DMS79 treated with DMSO at 0.1 percent for 48 hours (cell line): ENCODE data around the gene PDZRN3.

Experiments
- DNase-seq: peaks from one replicate; lab custom pipeline; 2025; lab: John Stamatoyannopoulos, UW

The PDZRN3 gene

GRCh38 chr3:73384091-73384906 lies 240.4 kb downstream of the PDZRN3 start:
- DNase-seq, result no peak

DNA sequence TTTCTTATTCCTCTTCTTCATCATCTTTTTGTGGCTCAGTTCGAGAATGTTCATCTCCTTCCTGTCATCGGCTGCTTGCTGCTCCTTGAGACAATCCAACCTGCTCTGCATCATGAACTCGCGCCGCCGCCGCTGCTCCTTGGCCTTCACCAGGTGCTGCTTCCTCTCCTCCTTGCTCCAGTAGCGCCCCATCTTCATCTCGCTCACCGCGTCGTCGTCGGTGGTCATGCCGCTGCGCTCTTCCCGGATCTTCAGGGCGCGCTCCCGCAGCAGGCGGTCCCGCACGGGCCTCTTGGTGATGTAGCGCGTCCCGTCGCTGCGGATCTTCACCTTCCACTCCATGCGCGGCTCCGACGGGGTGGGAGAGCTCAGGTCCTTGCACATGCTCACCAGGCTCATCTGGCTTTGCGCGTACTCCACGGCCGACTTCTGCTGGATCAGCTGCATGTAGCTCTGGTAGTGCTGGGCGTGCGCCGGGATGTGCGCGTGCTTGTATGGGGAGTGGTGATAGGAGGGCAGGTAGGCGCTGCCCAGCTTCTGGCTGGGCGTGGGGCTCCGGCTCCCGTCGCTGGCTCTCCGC lies 241.2 kb downstream of the PDZRN3 start:
- no peak for DNase-seq

DNA sequence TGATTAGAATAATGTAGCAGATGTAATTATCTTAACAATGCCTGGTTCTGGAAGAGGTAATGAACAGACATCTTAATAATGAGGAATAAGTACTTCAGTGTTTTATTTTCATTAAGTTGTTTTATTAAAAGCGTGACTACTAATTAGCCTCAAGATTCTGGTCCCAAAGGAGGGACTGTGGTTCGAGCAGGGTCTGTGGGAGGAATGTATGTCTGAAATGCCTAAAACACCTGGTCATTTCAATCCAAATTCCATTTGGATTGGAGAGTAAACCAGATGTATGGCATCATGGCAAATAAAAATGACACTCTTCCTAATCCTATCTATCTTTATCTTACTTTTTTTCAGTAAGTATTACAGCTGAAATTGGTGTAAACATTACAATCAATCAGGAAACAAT lies 243.2 kb downstream of the PDZRN3 start:
- no peak for DNase-seq

GRCh38 chr3:73380735-73381532 lies 243.8 kb downstream of the PDZRN3 start:
- no peak for DNase-seq

GRCh38 chr3:73379465-73379864 lies 245.3 kb downstream of the PDZRN3 start:
- DNase-seq, result no peak

DNA sequence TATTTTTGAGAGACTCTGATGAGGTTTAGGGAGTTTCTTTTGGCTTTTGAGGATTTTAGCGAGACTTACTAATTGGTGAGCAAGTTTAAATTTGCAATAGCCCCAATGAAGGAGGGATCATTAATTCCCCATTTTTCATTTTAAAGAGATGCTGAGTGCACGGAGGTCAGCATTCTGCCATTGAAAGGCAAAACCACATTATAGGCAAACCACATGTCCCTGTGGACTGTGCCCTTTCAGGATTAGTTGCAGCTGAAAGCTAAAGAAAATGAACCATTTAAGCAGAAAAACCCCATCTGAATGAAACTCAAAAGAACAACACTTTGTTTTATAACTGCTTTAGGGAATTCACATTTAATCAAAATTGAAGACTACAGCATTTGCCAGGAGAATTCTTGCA lies 246.5 kb downstream of the PDZRN3 start:
- DNase-seq, result no peak

DNA sequence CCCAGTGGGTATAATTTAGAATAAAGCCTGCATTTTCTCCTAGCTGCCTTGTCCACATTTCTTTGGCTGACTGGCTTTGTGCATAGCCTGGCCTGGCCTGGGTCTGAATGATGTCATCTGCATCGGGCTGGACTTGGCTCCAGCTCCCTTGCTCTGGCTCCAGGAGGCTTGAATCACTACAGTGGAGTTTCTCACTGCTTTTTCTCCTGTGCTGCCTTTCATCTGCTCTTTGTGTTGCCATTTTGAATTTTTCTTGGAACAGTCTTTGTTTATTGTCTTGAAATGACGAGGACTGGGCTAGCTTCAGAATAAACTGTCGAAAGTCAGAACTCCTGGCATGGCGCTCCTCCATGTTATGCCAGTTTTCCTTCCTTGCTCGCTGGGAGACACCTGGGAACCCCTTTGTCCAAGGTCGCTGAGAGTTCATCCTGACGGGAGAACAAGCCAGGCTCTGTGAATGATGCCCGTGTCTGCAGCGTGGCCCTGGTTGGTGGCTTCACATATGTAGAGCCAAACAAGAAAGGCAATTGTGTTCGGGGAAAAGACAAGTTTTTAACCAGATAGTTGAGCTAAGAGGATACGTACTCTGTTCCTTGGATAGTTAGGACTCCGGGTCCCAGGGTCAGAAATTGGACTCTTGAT lies 258.9 kb downstream of the PDZRN3 start:
- DNase-seq, result no peak

DNA sequence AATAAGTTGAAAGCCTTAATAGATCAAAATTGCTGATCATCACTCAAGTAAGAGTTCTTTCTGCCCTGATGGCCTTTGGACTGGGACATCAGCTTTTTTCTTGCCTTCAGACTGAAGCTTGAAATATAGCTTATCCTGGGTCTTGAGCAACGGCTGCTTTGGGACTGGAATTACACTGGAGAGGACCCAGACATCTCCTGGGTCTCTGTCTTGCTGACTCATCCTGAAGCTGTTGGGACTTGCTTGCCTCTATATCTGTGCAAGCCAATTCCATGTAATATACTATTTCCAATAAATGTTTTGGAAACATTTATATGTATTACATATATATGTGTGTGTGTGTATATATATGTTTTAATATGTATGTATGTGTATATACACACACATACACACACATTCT lies 260.2 kb downstream of the PDZRN3 start:
- DNase-seq, result no peak

- no peak for DNase-seq
Observed at GRCh38 chr3:73363093-73363492, 261.6 kb downstream of the PDZRN3 start.

DNA sequence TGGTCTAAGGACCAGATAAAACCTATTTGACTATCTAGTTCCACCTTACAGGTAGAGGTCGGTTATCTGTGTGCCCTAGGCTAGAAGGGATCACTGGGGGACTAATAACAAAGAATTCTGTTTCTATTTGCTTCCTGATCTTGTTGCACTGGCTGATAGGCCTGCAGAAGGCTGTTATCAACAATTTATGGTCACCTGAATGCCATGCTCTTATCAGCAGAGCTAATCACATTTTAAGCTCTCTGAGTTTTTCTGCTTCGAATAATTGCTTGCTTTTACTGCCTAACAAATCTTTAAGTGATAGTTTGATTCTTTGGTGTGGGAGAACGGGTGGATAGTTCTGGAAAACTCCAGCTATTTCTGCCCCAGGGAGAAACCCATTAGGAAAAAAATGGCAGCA lies 263.1 kb downstream of the PDZRN3 start:
- no peak for DNase-seq

- no peak for DNase-seq
Observed at GRCh38 chr3:73353649-73354217, 271.0 kb downstream of the PDZRN3 start.

- no peak for DNase-seq
Observed at GRCh38 chr3:73352841-73353645, 271.7 kb downstream of the PDZRN3 start.

GRCh38 chr3:73351423-73352071 lies 273.2 kb downstream of the PDZRN3 start:
- DNase-seq, result no peak

GRCh38 chr3:73350996-73351395 lies 273.7 kb downstream of the PDZRN3 start:
- no peak for DNase-seq

DNA sequence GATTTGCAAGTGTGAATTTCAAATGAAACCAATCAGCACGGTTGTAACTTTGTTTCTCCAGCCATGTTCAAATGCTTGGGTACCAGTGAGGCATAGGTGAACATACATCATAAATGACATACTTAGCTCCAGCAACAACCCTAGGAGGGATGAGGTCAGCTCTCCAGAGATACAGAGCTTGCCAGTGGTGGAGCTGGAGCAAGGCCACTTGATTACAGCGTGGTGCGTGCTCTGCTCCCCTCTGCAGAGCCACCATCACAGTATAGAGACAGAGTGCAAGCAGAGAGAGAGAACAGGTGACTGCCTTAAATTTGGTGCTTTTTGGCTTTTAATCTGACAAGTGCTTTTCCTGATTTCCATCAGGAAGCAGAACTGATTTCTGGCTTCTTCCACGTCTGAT lies 275.1 kb downstream of the PDZRN3 start:
- no peak for DNase-seq

- no peak for DNase-seq
Observed at GRCh38 chr3:73342077-73342476, 282.7 kb downstream of the PDZRN3 start.

- DNase-seq, result no peak
Observed at GRCh38 chr3:73341272-73341935, 283.3 kb downstream of the PDZRN3 start.

- DNase-seq, result no peak
Observed at GRCh38 chr3:73332558-73332957, 292.2 kb downstream of the PDZRN3 start.
